ENCODE results near the gene CEP83. TPM values are rescaled to one million over a fixed set of nuclear protein-coding genes. Genes with fewer than 3 reads are reported as not detected.

CEP83 gene
- total and polyA plus RNA-seq, 9 of the 15 experiments (the other 6 are each of a cell fraction or from before 2014, with no cell fraction given), result 5.3 to 40.5 (median 31.3) TPM

DNA sequence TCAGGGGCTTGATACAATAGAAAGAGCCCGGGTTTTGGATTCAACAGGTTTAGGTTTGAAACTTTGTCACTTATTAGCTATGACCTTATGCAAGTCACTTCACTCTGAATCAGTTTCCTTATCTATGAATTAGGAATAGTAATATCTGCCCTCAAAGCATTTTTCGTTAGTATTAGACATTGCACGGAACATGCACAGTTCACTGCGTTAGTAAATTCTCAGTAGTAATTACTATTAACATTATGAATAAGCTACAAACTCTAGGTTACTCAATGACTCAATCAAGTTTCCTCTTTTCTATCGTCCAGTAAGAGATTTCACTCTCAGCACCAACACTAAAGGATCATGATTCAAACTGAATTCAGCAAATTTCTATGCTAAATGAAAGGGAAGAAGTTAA, 150.3 kb downstream of the CEP83 start:
- WGBS (ENCODE audit: insufficient coverage, low coverage, missing lambda C conversion rate), result 95% methylated on average over 5 of the region's 5 CpGs
- in situ Hi-C loops (cut with MboI), result no loop called here
- POLR2A ChIA-PET, result no interaction called here

DNA sequence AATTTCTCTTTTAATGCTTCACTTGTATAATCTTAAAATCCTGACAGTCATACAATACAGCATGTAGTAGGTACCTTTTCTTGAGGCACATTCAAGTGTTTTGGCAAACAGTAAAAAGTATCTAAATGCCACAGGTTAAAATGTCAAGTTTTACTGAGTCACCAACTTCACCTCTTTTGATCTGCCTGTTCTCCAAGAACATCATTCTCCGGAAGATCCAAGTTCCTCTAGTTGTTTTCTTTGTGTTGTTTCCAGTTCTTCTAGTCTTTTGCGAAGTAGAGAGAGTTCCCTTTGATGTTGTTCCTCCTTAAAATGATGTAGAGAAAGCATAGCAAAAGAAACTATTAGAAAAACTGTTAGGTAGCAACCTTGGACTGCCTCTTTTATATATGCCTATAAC, 151.1 kb downstream of the CEP83 start:
- FAIRE-seq, result no peak
- Histone ChIP-seq H4K20me1 (replicated peaks; ENCODE audit: control insufficient read depth, insufficient read depth, low read length) (no peaks in the 10 kb centered on the region), H3K36me3 (ENCODE audit: control insufficient read depth, insufficient read depth, low read length) (peaks cover 71% of the 10 kb centered on the region), H3K4me2 (ENCODE audit: insufficient read depth, low read length) (no peak overlapping the region), H3K9me1 (ENCODE audit: control insufficient read depth, insufficient read depth, low read length) (no peaks in the 10 kb centered on the region), H3K9ac (ENCODE audit: insufficient read depth in 1 of 2, low read depth in 2 of 2, low read length in 2 of 2) (no peak overlapping the region), H2AFZ (ENCODE audit: low read depth, low read length) (no peak overlapping the region), H3K27me3 (ENCODE audit: control insufficient read depth in 2 of 2, insufficient read depth in 2 of 2, low read length in 2 of 2) (no peaks in the 10 kb centered on the region), H3K79me2 (ENCODE audit: control insufficient read depth, insufficient read depth, low read length) (no peaks in the 10 kb centered on the region), H3K9me3 (replicated peaks; ENCODE audit: control insufficient read depth, insufficient read depth, low read depth, low read length) (no peaks in the 10 kb centered on the region), H3K4me3 (no peak overlapping the region), H3K27ac (ENCODE audit: extremely low read depth, low read depth, low read length) (no peak overlapping the region), H3K4me1 (replicated peaks in 1 of 2; ENCODE audit: control insufficient read depth in 2 of 2, insufficient read depth in 2 of 2, low read length in 2 of 2) (no peaks in the 10 kb centered on the region)
- intact Hi-C loops (cut with micrococcal nuclease), result loop anchor here (10.0 kb wide), 1 partner anchor 226 kb away; no protein-coding TSS in a partner anchor
- ATAC-seq, result no peak
- no peak for TF ChIP-seq SNRNP70 (optimal IDR thresholded peaks at IDR 0.05; ENCODE audit: low read depth, low read length)
- TF ChIP-seq, protein P1, sequence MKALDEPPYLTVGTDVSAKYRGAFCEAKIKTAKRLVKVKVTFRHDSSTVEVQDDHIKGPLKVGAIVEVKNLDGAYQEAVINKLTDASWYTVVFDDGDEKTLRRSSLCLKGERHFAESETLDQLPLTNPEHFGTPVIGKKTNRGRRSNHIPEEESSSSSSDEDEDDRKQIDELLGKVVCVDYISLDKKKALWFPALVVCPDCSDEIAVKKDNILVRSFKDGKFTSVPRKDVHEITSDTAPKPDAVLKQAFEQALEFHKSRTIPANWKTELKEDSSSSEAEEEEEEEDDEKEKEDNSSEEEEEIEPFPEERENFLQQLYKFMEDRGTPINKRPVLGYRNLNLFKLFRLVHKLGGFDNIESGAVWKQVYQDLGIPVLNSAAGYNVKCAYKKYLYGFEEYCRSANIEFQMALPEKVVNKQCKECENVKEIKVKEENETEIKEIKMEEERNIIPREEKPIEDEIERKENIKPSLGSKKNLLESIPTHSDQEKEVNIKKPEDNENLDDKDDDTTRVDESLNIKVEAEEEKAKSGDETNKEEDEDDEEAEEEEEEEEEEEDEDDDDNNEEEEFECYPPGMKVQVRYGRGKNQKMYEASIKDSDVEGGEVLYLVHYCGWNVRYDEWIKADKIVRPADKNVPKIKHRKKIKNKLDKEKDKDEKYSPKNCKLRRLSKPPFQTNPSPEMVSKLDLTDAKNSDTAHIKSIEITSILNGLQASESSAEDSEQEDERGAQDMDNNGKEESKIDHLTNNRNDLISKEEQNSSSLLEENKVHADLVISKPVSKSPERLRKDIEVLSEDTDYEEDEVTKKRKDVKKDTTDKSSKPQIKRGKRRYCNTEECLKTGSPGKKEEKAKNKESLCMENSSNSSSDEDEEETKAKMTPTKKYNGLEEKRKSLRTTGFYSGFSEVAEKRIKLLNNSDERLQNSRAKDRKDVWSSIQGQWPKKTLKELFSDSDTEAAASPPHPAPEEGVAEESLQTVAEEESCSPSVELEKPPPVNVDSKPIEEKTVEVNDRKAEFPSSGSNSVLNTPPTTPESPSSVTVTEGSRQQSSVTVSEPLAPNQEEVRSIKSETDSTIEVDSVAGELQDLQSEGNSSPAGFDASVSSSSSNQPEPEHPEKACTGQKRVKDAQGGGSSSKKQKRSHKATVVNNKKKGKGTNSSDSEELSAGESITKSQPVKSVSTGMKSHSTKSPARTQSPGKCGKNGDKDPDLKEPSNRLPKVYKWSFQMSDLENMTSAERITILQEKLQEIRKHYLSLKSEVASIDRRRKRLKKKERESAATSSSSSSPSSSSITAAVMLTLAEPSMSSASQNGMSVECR (CRISPR knock-in tag; IDR thresholded peaks at IDR 0.05), result no peak
- no peak for TF ChIP-seq GATAD2B (IDR thresholded peaks at IDR 0.05; ENCODE audit: borderline replicate concordance)
- TF ChIP-seq ZNF780A (CRISPR knock-in tag; IDR thresholded peaks at IDR 0.05), result no peak
- TF ChIP-seq TCF3 (CRISPR knock-in tag; IDR thresholded peaks at IDR 0.05), result no peak
- no peak for TF ChIP-seq POLR2G (IDR thresholded peaks at IDR 0.05; ENCODE audit: low read depth, low read length)
- no peak for TF ChIP-seq MTA1 (IDR thresholded peaks at IDR 0.05; ENCODE audit: borderline replicate concordance)
- TF ChIP-seq, protein P2, sequence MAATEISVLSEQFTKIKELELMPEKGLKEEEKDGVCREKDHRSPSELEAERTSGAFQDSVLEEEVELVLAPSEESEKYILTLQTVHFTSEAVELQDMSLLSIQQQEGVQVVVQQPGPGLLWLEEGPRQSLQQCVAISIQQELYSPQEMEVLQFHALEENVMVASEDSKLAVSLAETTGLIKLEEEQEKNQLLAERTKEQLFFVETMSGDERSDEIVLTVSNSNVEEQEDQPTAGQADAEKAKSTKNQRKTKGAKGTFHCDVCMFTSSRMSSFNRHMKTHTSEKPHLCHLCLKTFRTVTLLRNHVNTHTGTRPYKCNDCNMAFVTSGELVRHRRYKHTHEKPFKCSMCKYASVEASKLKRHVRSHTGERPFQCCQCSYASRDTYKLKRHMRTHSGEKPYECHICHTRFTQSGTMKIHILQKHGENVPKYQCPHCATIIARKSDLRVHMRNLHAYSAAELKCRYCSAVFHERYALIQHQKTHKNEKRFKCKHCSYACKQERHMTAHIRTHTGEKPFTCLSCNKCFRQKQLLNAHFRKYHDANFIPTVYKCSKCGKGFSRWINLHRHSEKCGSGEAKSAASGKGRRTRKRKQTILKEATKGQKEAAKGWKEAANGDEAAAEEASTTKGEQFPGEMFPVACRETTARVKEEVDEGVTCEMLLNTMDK (IDR thresholded peaks at IDR 0.05; ENCODE audit: borderline replicate concordance, insufficient read depth, low read depth, low read length, poor library complexity, severe bottlenecking), result no peak
- CTCF ChIA-PET (ENCODE audit: low intra/inter-chr PET ratio), result no interaction called here
- in situ Hi-C loops (cut with MboI), result no loop called here
- BruUV-seq (replicated peaks), result no TSS peak
- no peak for DNase-seq (ENCODE audit: extremely low read depth in 1 of 4, low spot score in 3 of 4)
- 94% methylated on average over 2 of the region's 2 CpGs for WGBS (ENCODE audit: insufficient coverage, low coverage, missing lambda C conversion rate)
- POLR2A ChIA-PET, result no interaction called here

More for the DNA sequence above, 150.3 kb downstream of the CEP83 start:
- no peak overlapping the region for H3K4me3 ChIP-seq
- H3K9ac ChIP-seq (ENCODE audit: insufficient read depth in 1 of 2, low read depth in 2 of 2, low read length in 2 of 2), result no peak overlapping the region
- H4K20me1 ChIP-seq (replicated peaks; ENCODE audit: control insufficient read depth, insufficient read depth, low read length), result no peaks in the 10 kb centered on the region
- intact Hi-C loops (cut with micrococcal nuclease), result loop anchor here (10.0 kb wide), 1 partner anchor 225 kb away; no protein-coding TSS in a partner anchor
- H3K79me2 ChIP-seq (ENCODE audit: control insufficient read depth, insufficient read depth, low read length), result no peaks in the 10 kb centered on the region
- no peaks in the 10 kb centered on the region for H3K27me3 ChIP-seq (ENCODE audit: control insufficient read depth in 2 of 2, insufficient read depth in 2 of 2, low read length in 2 of 2)
- CTCF ChIA-PET (ENCODE audit: low intra/inter-chr PET ratio), result no interaction called here
- TF ChIP-seq HOXB6 (CRISPR knock-in tag; IDR thresholded peaks at IDR 0.05; ENCODE audit: borderline replicate concordance) (no peak), ETV6 (IDR thresholded peaks at IDR 0.05; ENCODE audit: borderline replicate concordance in 1 of 2, low read depth in 2 of 2, low read length in 1 of 2) (no peak), ETV6 (CRISPR knock-in tag; IDR thresholded peaks at IDR 0.05; ENCODE audit: borderline replicate concordance) (no peak)
- peaks cover 64% of the 10 kb centered on the region for H3K36me3 ChIP-seq (ENCODE audit: control insufficient read depth, insufficient read depth, low read length)
- FAIRE-seq (no peak), DNase-seq (ENCODE audit: extremely low read depth in 1 of 4, low spot score in 3 of 4) (no peak), ATAC-seq (no peak)
- no peak overlapping the region for H3K27ac ChIP-seq (ENCODE audit: extremely low read depth, low read depth, low read length)
- no peak overlapping the region for H2AFZ ChIP-seq (ENCODE audit: low read depth, low read length)
- no peaks in the 10 kb centered on the region for H3K4me1 ChIP-seq (replicated peaks in 1 of 2; ENCODE audit: control insufficient read depth in 2 of 2, insufficient read depth in 2 of 2, low read length in 2 of 2)
- no TSS peak for BruUV-seq (replicated peaks)
- H3K9me1 ChIP-seq (ENCODE audit: control insufficient read depth, insufficient read depth, low read length), result no peaks in the 10 kb centered on the region
- no peaks in the 10 kb centered on the region for H3K9me3 ChIP-seq (replicated peaks; ENCODE audit: control insufficient read depth, insufficient read depth, low read depth, low read length)
- no peak overlapping the region for H3K4me2 ChIP-seq (ENCODE audit: insufficient read depth, low read length)

Data from K562 (cell line).